GM23248 (cell line): Measurements from ENCODE around the gene GRK2.

ENCODE experiments used
- EZH2 ChIP-seq: fragments of 200-600 bp; sonication (generic); IDR thresholded peaks from 2 replicates; pipeline ENCODE4 v1.6.1; 2018; ENCODE audit warnings: antibody characterized with exemption, mild to moderate bottlenecking; ENCODE audit not compliant: insufficient read depth, poor library complexity, severe bottlenecking
- EZH2phosphoT487 ChIP-seq: fragments of 200-600 bp; sonication (generic); IDR thresholded peaks from 2 replicates; pipeline ENCODE4 v1.6.1; 2018; ENCODE audit warnings: antibody characterized with exemption, moderate library complexity, mild to moderate bottlenecking, low read depth; ENCODE audit not compliant: insufficient read depth

- no peak for TF ChIP-seq EZH2
- TF ChIP-seq EZH2phosphoT487 = no peak
These were observed 36.4 kb downstream of the GRK2 start for GRCh38 chr11:67302571-67303131.
